T-cell (primary cell): ENCODE measurements around the gene PATE1. TPM values are rescaled to one million over a fixed set of nuclear protein-coding genes. Genes with fewer than 3 reads are reported as not detected.

Experiments used
- ATAC-seq, 4 experiments: fragments of 200-7000 bp in 3 of 4; fragments of 150-1000 bp in 1 of 4; cut with Tn5 transposase; replicated peaks in 1 of 4; 1 replicate in 3 of 4; 2 replicates in 1 of 4; pipeline ENCODE4 v1.10.0; 2021; ENCODE audit warnings: moderate library complexity in 3 of 4, mild to moderate bottlenecking in 2 of 4, moderate number of reproducible peaks in 1 of 4
- CTCF ChIA-PET, 2 donors: fragments of 300-600 bp; sonication (Branson Sonifier 250); formaldehyde crosslinking; loops; one replicate each; lab custom pipeline; 2022; ENCODE audit warnings: antibody characterized with exemption in 2 of 2; lab: Charles Lee
- POLR2A ChIA-PET, 2 donors: fragments of 300-600 bp; sonication (Branson Sonifier 250); formaldehyde crosslinking; loops; one replicate each; lab custom pipeline; 2022; ENCODE audit warnings: antibody characterized with exemption in 2 of 2; lab: Charles Lee
- DNase-seq, 35 experiments: peaks; one replicate each; pipeline versions ENCODE4 v3.0.0 to v3.0.0-alpha.2; 2013 to 2023
- H3K27ac ChIP-seq: one replicate; pipeline ENCODE4 v1.5.1; 2013; ENCODE audit warnings: low read length
- H3K27me3 ChIP-seq, 2 experiments: replicated peaks in 1 of 2; 1 replicate in 1 of 2; 2 replicates in 1 of 2; pipeline versions ENCODE4 v1.6.1 to v1.7.0; 2013; ENCODE audit warnings: low read length in 1 of 2, mixed read lengths in 1 of 2; ENCODE audit not compliant: control insufficient read depth in 2 of 2, insufficient read depth in 2 of 2; ENCODE audit errors: extremely low read depth in 1 of 2
- H3K36me3 ChIP-seq, 2 donors: 1 replicate in 1 of 2; 2 replicates in 1 of 2; pipeline versions ENCODE4 v1.6.1 to v1.7.0; 2013; ENCODE audit warnings: low read length in 1 of 2; ENCODE audit not compliant: control insufficient read depth in 2 of 2, insufficient read depth in 1 of 2; ENCODE audit errors: extremely low read depth in 1 of 2
- H3K4me1 ChIP-seq, 2 experiments: 1 replicate in 1 of 2; 2 replicates in 1 of 2; pipeline versions ENCODE4 v1.6.1 to v1.7.0; 2013; ENCODE audit warnings: low read length in 2 of 2, mixed read lengths in 1 of 2; ENCODE audit not compliant: insufficient read depth in 2 of 2, control insufficient read depth in 1 of 2; ENCODE audit errors: extremely low read depth in 1 of 2
- H3K4me3 ChIP-seq, 2 donors: 1 replicate in 1 of 2; 2 replicates in 1 of 2; pipeline versions ENCODE4 v1.5.1 to v1.7.0; 2013; ENCODE audit warnings: mild to moderate bottlenecking in 2 of 2, low read length in 1 of 2, moderate library complexity in 1 of 2; ENCODE audit not compliant: control insufficient read depth in 1 of 2; ENCODE audit errors: extremely low read depth in 1 of 2
- H3K9me3 ChIP-seq: 2 replicates; pipeline ENCODE4 v1.7.0; 2013
- H3K27ac Mint-ChIP-seq, 2 donors: one replicate each; pipeline ENCODE4 v1.8.0; 2020 to 2021; ENCODE audit warnings: mild to moderate bottlenecking in 2 of 2, mixed read lengths in 2 of 2
- H3K27me3 Mint-ChIP-seq, 2 donors: one replicate each; pipeline ENCODE4 v1.8.0; 2021 to 2022; ENCODE audit warnings: mixed read lengths in 2 of 2
- H3K36me3 Mint-ChIP-seq: one replicate; pipeline ENCODE4 v1.8.0; 2021; ENCODE audit warnings: mixed read lengths
- H3K4me1 Mint-ChIP-seq, 3 donors: one replicate each; pipeline ENCODE4 v1.8.0; 2020 to 2022; ENCODE audit warnings: mixed read lengths in 3 of 3, mild to moderate bottlenecking in 1 of 3
- H3K4me3 Mint-ChIP-seq, 3 donors: one replicate each; pipeline ENCODE4 v1.8.0; 2020 to 2022; ENCODE audit warnings: mild to moderate bottlenecking in 3 of 3, mixed read lengths in 3 of 3, moderate library complexity in 3 of 3
- H3K9me3 Mint-ChIP-seq, 3 donors: one replicate each; pipeline ENCODE4 v1.8.0; 2020 to 2022; ENCODE audit warnings: mixed read lengths in 3 of 3
- WGBS: methylation state at CpG from one replicate; pipeline ENCODE4 v1.1.5; 2013; ENCODE audit warnings: missing lambda C conversion rate; ENCODE audit not compliant: insufficient coverage; 5-methylcytosine and 5-hydroxymethylcytosine counted together
- total RNA-seq, 35 experiments: library from RNA in 6 of 35; stranded (reverse) in 6 of 35; fragments of 120-200 nt in 1 of 35; gene quantifications; one replicate each; pipeline versions ENCODE4 v1.2.1 to v1.2.4 and lab custom pipeline; 2013 to 2026

PATE1 gene
- total RNA-seq, 5 donors from 2014 or later (not counting 1 experiment from before 2014, with no cell fraction given): not detected

- Mint-ChIP-seq H3K27ac (no peak overlapping the region), H3K4me3 (no peak overlapping the region), H3K27me3 (peaks cover 17 to 28% of the 10 kb centered on the region in 2 donors), H3K4me1 (no peaks in the 10 kb centered on the region), H3K36me3 (no peaks in the 10 kb centered on the region), H3K9me3 (no peaks in the 10 kb centered on the region)
- Histone ChIP-seq H3K4me1 (no peaks in the 10 kb centered on the region), H3K36me3 (no peaks in the 10 kb centered on the region), H3K4me3 (no peak overlapping the region), H3K27ac (no peak overlapping the region), H3K27me3 (peaks cover 0 to 5% of the 10 kb centered on the region in 2 experiments), H3K9me3 (no peaks in the 10 kb centered on the region)
- ChIA-PET POLR2A (no interaction called here), CTCF (interaction anchor here (0.6 kb wide), 2 partner anchors 44 to 387 kb away, joined by 3 to 6 read pairs; no protein-coding TSS in a partner anchor)
- ATAC-seq (no peak), DNase-seq (no peak)
- 70% methylated on average over 2 of the region's 3 CpGs for WGBS
These were observed 17.1 kb upstream of the PATE1 start for GRCh38 chr11:125728969-125729368.

GRCh38 chr11:125740617-125741016 lies 5.5 kb upstream of the PATE1 start:
- Mint-ChIP-seq H3K9me3 (peaks cover 4 to 9% (median 8%) of the 10 kb centered on the region in 3 donors), H3K36me3 (no peaks in the 10 kb centered on the region), H3K27me3 (peaks cover 13 to 15% of the 10 kb centered on the region in 2 donors), H3K4me1 (no peaks in the 10 kb centered on the region), H3K27ac (no peak overlapping the region), H3K4me3 (no peak overlapping the region)
- Histone ChIP-seq H3K27ac (no peak overlapping the region), H3K36me3 (no peaks in the 10 kb centered on the region), H3K4me1 (no peaks in the 10 kb centered on the region), H3K27me3 (peaks cover 0 to 2% of the 10 kb centered on the region in 2 experiments), H3K4me3 (no peak overlapping the region), H3K9me3 (no peaks in the 10 kb centered on the region)
- CTCF ChIA-PET: no interaction called here
- DNase-seq (no peak), ATAC-seq (no peak)
- POLR2A ChIA-PET: no interaction called here

- no peak overlapping the region for H3K27ac Mint-ChIP-seq
- WGBS: no CpG with 5 or more reads among the region's 1 CpG
- H3K4me3 ChIP-seq: no peak overlapping the region
- ATAC-seq (no peak), DNase-seq (no peak)
- H3K9me3 ChIP-seq: no peaks in the 10 kb centered on the region
- no peaks in the 10 kb centered on the region for H3K4me1 ChIP-seq
- CTCF ChIA-PET: no interaction called here
- no peaks in the 10 kb centered on the region for H3K36me3 ChIP-seq
- H3K36me3 Mint-ChIP-seq: no peaks in the 10 kb centered on the region
- H3K9me3 Mint-ChIP-seq: no peaks in the 10 kb centered on the region
- H3K27me3 ChIP-seq: peaks cover 0 to 5% of the 10 kb centered on the region in 2 experiments
- no peak overlapping the region for H3K4me3 Mint-ChIP-seq
- no peaks in the 10 kb centered on the region for H3K4me1 Mint-ChIP-seq
- peaks cover 5 to 15% of the 10 kb centered on the region in 2 donors for H3K27me3 Mint-ChIP-seq
- H3K27ac ChIP-seq: no peak overlapping the region
- POLR2A ChIA-PET: no interaction called here
These were observed 2.4 kb upstream of the PATE1 start for GRCh38 chr11:125743681-125744080.

DNA sequence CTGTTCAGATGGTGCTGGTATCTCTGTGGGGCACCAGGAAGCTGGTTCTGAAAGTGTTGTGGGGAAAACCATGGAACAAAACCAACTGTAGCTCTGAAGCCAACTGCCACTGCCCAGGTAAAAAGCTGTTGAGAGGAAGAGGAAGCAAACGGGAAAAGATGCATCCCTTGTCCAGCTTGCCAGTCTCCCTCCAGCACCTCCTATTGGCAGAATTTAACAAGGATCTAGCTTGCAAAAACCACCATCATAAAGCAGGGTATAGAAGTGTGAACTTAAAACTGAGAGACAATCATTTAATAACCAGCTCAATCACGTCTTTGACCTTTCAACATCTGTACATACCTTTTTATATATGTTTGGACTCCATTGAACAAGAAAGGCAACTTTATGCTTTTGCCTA lies 4.5 kb downstream of the PATE1 start:
- Histone ChIP-seq H3K4me3 (no peak overlapping the region), H3K36me3 (no peaks in the 10 kb centered on the region), H3K4me1 (no peaks in the 10 kb centered on the region), H3K9me3 (no peaks in the 10 kb centered on the region), H3K27me3 (peaks cover 0 to 7% of the 10 kb centered on the region in 2 experiments), H3K27ac (no peak overlapping the region)
- Mint-ChIP-seq H3K36me3 (no peaks in the 10 kb centered on the region), H3K9me3 (no peaks in the 10 kb centered on the region), H3K4me1 (no peaks in the 10 kb centered on the region), H3K27me3 (peaks cover 15% of the 10 kb centered on the region in 2 donors), H3K4me3 (no peak overlapping the region), H3K27ac (no peak overlapping the region)
- POLR2A ChIA-PET: no interaction called here
- WGBS: no CpG with 5 or more reads among the region's 2 CpGs
- no peak for DNase-seq
- CTCF ChIA-PET: no interaction called here
- ATAC-seq: no peak

DNA sequence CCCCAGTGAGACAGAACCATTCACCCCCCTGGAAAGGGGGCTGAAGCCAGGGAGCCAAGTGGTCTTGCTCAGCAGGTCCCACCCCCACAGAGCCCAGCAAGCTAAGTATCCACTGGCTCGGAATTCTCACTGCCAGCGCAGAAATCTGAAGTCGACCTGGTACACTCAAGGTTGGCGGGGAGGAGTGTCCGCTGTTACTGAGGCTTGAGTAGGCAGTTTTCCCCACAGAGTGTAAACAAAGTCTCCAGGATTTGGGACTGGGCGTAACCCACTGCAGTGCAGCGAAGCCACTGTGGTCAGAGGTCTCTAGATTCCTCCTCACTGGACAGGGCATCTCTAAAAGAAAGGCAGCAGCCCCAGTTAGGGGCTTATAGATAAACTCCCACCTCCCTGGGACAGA lies 10.0 kb downstream of the PATE1 start:
- H3K27me3 Mint-ChIP-seq: peaks cover 13 to 25% of the 10 kb centered on the region in 2 donors
- Histone ChIP-seq H3K27me3 (peaks cover 0 to 11% of the 10 kb centered on the region in 2 experiments), H3K4me1 (no peaks in the 10 kb centered on the region), H3K4me3 (no peak overlapping the region), H3K27ac (no peak overlapping the region), H3K9me3 (no peaks in the 10 kb centered on the region), H3K36me3 (no peaks in the 10 kb centered on the region)
- no peak overlapping the region for H3K4me3 Mint-ChIP-seq
- no peak overlapping the region for H3K27ac Mint-ChIP-seq
- H3K4me1 Mint-ChIP-seq: no peaks in the 10 kb centered on the region
- ChIA-PET POLR2A (no interaction called here), CTCF (no interaction called here)
- 78% methylated on average over 4 of the region's 7 CpGs for WGBS
- ATAC-seq: no peak
- no peak for DNase-seq
- H3K36me3 Mint-ChIP-seq: no peaks in the 10 kb centered on the region
- H3K9me3 Mint-ChIP-seq: peaks cover 6 to 13% (median 6%) of the 10 kb centered on the region in 3 donors

DNA sequence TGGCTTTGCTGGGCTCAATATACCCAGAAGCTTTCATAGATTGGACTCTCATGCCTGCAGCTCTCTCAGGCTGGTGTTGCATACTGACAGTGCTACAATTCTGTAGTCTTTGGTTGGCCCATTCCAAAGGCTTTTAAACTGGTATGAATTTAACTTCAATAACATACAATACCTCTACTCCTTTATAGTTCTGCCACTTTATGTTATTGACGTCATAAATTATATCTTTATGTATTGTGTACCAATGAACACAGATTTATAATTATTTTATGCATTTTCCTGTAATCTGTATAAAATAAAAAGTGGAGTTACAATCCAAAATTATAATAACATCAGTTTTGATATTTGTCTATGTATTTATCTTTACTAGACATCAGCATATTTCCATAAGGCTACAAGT lies 16.4 kb downstream of the PATE1 start:
- no peaks in the 10 kb centered on the region for H3K4me1 ChIP-seq
- ChIA-PET CTCF (no interaction called here), POLR2A (interaction anchor here in 1 of 2 donors (0.5 kb wide), 1 partner anchor 322 kb away, joined by 3 read pairs; no protein-coding TSS in a partner anchor)
- H3K4me3 Mint-ChIP-seq: no peak overlapping the region
- H3K27me3 Mint-ChIP-seq: peaks cover 16 to 20% of the 10 kb centered on the region in 2 donors
- ATAC-seq: no peak
- no peak overlapping the region for H3K27ac Mint-ChIP-seq
- no peaks in the 10 kb centered on the region for H3K36me3 ChIP-seq
- no peak overlapping the region for H3K4me3 ChIP-seq
- H3K9me3 Mint-ChIP-seq: peaks cover 6 to 13% (median 6%) of the 10 kb centered on the region in 3 donors
- H3K27me3 ChIP-seq: peaks cover 0 to 7% of the 10 kb centered on the region in 2 experiments
- no CpG with 5 or more reads among the region's 1 CpG for WGBS
- no peaks in the 10 kb centered on the region for H3K4me1 Mint-ChIP-seq
- no peaks in the 10 kb centered on the region for H3K36me3 Mint-ChIP-seq
- H3K9me3 ChIP-seq: no peaks in the 10 kb centered on the region
- no peak overlapping the region for H3K27ac ChIP-seq
- DNase-seq: no peak

- Mint-ChIP-seq H3K9me3 (peaks cover 4 to 6% (median 5%) of the 10 kb centered on the region in 3 donors), H3K27ac (no peak overlapping the region), H3K4me1 (peaks cover 0 to 3% (median 0%) of the 10 kb centered on the region in 3 donors), H3K27me3 (peaks cover 19 to 24% of the 10 kb centered on the region in 2 donors), H3K36me3 (no peaks in the 10 kb centered on the region), H3K4me3 (no peak overlapping the region)
- DNase-seq: no peak
- Histone ChIP-seq H3K36me3 (no peaks in the 10 kb centered on the region), H3K27me3 (peaks cover 0 to 7% of the 10 kb centered on the region in 2 experiments), H3K9me3 (no peaks in the 10 kb centered on the region), H3K27ac (no peak overlapping the region), H3K4me3 (no peak overlapping the region), H3K4me1 (no peaks in the 10 kb centered on the region)
- POLR2A ChIA-PET: no interaction called here
- no CpG with 5 or more reads among the region's 2 CpGs for WGBS
- CTCF ChIA-PET: no interaction called here
- no peak for ATAC-seq
These were observed 17.4 kb downstream of the PATE1 start for GRCh38 chr11:125763483-125763882.
